Keratinocyte (primary cell): ENCODE data around the gene CDYL. TPM values are rescaled to one million over a fixed set of nuclear protein-coding genes. Genes with fewer than 3 reads are reported as not detected.

Experiments used
- DNase-seq: peaks from one replicate; pipeline ENCODE4 v3.0.0-alpha.2; 2011; ENCODE audit warnings: low read depth, missing footprints, low spot score
- FAIRE-seq: peaks from 2 replicates; lab custom pipeline; 2011; peaks lifted over from hg19 to GRCh38; lab: Jason Lieb, UNC
- H2AFZ ChIP-seq: 2 replicates; pipeline ENCODE4 v1.6.0; 2012; ENCODE audit warnings: low read length, control low read depth, inconsistent platforms; ENCODE audit not compliant: control insufficient read depth
- H3K27ac ChIP-seq: 2 replicates; pipeline ENCODE4 v1.5.1; 2011; ENCODE audit warnings: low read length; ENCODE audit not compliant: control insufficient read depth, insufficient read depth
- H3K27me3 ChIP-seq: 3 replicates; pipeline ENCODE4 v1.6.0; 2011; ENCODE audit warnings: low read length; ENCODE audit not compliant: control insufficient read depth, insufficient read depth; ENCODE audit errors: extremely low read depth
- H3K36me3 ChIP-seq, 2 experiments: 2 replicates in 1 of 2; 3 replicates in 1 of 2; pipeline ENCODE4 v1.5.1; 2011; ENCODE audit warnings: low read length in 2 of 2, mild to moderate bottlenecking in 1 of 2; ENCODE audit not compliant: control insufficient read depth in 2 of 2, insufficient read depth in 2 of 2; ENCODE audit errors: extremely low read depth in 1 of 2
- H3K4me1 ChIP-seq: 3 replicates; pipeline ENCODE4 v1.5.1; 2011; ENCODE audit warnings: low read length; ENCODE audit not compliant: control insufficient read depth, insufficient read depth; ENCODE audit errors: extremely low read depth
- H3K4me2 ChIP-seq: 3 replicates; pipeline ENCODE4 v1.6.0; 2011; ENCODE audit warnings: low read depth, low read length; ENCODE audit not compliant: control insufficient read depth, insufficient read depth; ENCODE audit errors: extremely low read depth
- H3K4me3 ChIP-seq, 3 experiments: fragments of 200-600 bp in 1 of 3; sonication (generic) in 1 of 3; 2 replicates in 2 of 3; 3 replicates in 1 of 3; pipeline ENCODE4 v1.5.1; 2011 to 2016; ENCODE audit warnings: low read length in 3 of 3, mild to moderate bottlenecking in 3 of 3, control low read depth in 2 of 3, inconsistent platforms in 1 of 3, low read depth in 1 of 3, mixed read lengths in 1 of 3, mixed run types in 1 of 3, moderate library complexity in 1 of 3; ENCODE audit not compliant: control insufficient read depth in 2 of 3, insufficient read depth in 2 of 3; ENCODE audit errors: extremely low read depth in 1 of 3
- H3K79me2 ChIP-seq: 2 replicates; pipeline ENCODE4 v1.6.0; 2012; ENCODE audit warnings: low read length; ENCODE audit not compliant: control insufficient read depth, insufficient read depth
- H3K9ac ChIP-seq: 3 replicates; pipeline ENCODE4 v1.6.0; 2011; ENCODE audit warnings: low read length; ENCODE audit not compliant: control insufficient read depth, insufficient read depth; ENCODE audit errors: extremely low read depth
- H3K9me1 ChIP-seq: 3 replicates; pipeline ENCODE4 v1.6.0; 2011; ENCODE audit warnings: low read length; ENCODE audit not compliant: control insufficient read depth, insufficient read depth; ENCODE audit errors: extremely low read depth
- H3K9me3 ChIP-seq: 2 replicates; pipeline ENCODE4 v1.5.1; 2012; ENCODE audit warnings: low read depth, low read length; ENCODE audit not compliant: control insufficient read depth
- H4K20me1 ChIP-seq: 3 replicates; pipeline ENCODE4 v1.6.0; 2011; ENCODE audit warnings: low read length; ENCODE audit not compliant: control insufficient read depth, insufficient read depth; ENCODE audit errors: extremely low read depth
- CTCF ChIP-seq, 3 experiments: IDR thresholded peaks in 1 of 3; conservative IDR thresholded peaks in 1 of 3; optimal IDR thresholded peaks in 1 of 3; 2 replicates in 2 of 3; 3 replicates in 1 of 3; pipeline versions ENCODE3 to v1.5.1; 2011; ENCODE audit warnings: low read length in 3 of 3, mild to moderate bottlenecking in 3 of 3, moderate library complexity in 2 of 3, control low read depth in 1 of 3, inconsistent platforms in 1 of 3; ENCODE audit not compliant: insufficient read depth in 2 of 3; ENCODE audit errors: extremely low read depth in 1 of 3
- EZH2 ChIP-seq: IDR thresholded peaks from one replicate; pipeline ENCODE4 v1.6.1; 2012; ENCODE audit warnings: inconsistent platforms, mild to moderate bottlenecking, low read length, moderate library complexity
- dilution Hi-C: fragments of 300-500 bp; cut with MboI; formaldehyde crosslinking; loops from one replicate; pipeline ENCODE4 v1.7.0; 2020; ENCODE audit warnings: low sequenced_read_pairs; ENCODE audit not compliant: extremely low pct_ligation_motif_present
- polyA plus RNA-seq, 5 experiments: library from polyadenylated mRNA; depleted of rRNA in 3 of 5; stranded (reverse) in 3 of 5; stranded (forward) in 1 of 5; unstranded in 1 of 5; fragments of >200 nt; gene quantifications; 1 replicate in 1 of 5; 2 replicates in 3 of 5; 3 replicates in 1 of 5; pipeline versions ENCODE4 v1.2.1 to v1.2.3, GENCODE V29; 2011 to 2012; ENCODE audit warnings: missing spikeins in 2 of 5, low read depth in 1 of 5, low replicate concordance in 1 of 5

CDYL gene
- polyA plus RNA-seq, 1 donor (not counting 4 experiments of a cell fraction or from before 2014, with no cell fraction given) = 48.0 TPM

GRCh38 chr6:4956625-4957024 is 180.4 kb downstream of the CDYL start:
- H3K79me2 ChIP-seq = no peaks in the 10 kb centered on the region
- H3K9ac ChIP-seq = no peak overlapping the region
- H3K36me3 ChIP-seq = peaks cover 8 to 11% of the 10 kb centered on the region in 2 experiments
- no peak for FAIRE-seq
- no peak overlapping the region for H2AFZ ChIP-seq
- H3K9me3 ChIP-seq = no peaks in the 10 kb centered on the region
- no peaks in the 10 kb centered on the region for H3K27me3 ChIP-seq
- no peaks in the 10 kb centered on the region for H3K9me1 ChIP-seq
- DNase-seq = no peak
- no peaks in the 10 kb centered on the region for H3K4me1 ChIP-seq
- H3K27ac ChIP-seq = no peak overlapping the region
- TF ChIP-seq CTCF (optimal IDR thresholded peaks at IDR 0.05 in 1 of 3, IDR thresholded peaks at IDR 0.05 in 1 of 3, conservative IDR thresholded peaks at IDR 0.05 in 1 of 3; ENCODE audit: extremely low read depth in 1 of 3, insufficient read depth in 2 of 3, low read length in 3 of 3) (no peak), EZH2 (no peak)
- no peaks in the 10 kb centered on the region for H4K20me1 ChIP-seq
- H3K4me2 ChIP-seq = no peak overlapping the region
- dilution Hi-C loops = no loop called here
- no peak overlapping the region for H3K4me3 ChIP-seq

DNA sequence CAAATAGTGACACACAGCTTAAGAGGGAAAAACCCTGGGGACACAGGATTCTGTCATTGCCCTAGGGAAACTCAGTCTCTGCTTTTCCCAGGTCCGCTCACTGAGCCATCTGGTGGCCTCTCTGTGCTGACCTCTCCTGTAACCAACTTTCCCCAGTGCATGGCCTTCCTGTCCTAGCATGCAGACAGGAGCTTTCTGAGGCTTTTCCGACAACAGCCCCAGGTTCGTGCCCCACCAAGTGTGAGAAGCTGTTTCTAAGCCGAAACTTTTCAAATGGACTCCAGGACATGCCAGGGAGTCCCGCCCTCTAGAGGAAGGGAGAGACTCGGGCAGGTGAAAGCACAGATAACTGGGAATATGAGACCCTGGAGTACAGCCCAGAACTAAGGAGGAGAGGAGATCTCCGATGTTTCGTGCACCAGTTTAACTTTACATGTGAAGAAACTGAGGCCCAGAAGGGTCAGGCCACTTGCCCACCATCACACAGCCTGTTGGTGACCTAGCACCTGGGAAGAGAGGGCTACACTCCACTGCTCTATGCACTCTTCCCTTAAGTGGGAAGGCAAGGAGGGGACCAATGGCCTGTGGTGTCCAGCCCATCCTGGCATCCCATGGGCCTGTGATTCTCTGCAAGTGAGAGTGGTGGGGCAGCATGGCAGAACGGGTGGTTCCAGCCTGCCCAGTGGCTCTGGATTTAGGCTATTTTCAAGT is 181.5 kb downstream of the CDYL start:
- H3K27ac ChIP-seq = no peak overlapping the region
- no peak overlapping the region for H2AFZ ChIP-seq
- no peak overlapping the region for H3K4me2 ChIP-seq
- H3K9me3 ChIP-seq = no peaks in the 10 kb centered on the region
- DNase-seq (no peak), FAIRE-seq (no peak)
- dilution Hi-C loops = no loop called here
- TF ChIP-seq CTCF (optimal IDR thresholded peaks at IDR 0.05 in 1 of 3, IDR thresholded peaks at IDR 0.05 in 1 of 3, conservative IDR thresholded peaks at IDR 0.05 in 1 of 3; ENCODE audit: extremely low read depth in 1 of 3, insufficient read depth in 2 of 3, low read length in 3 of 3) = peak; percentile 31 to 44 (median 37)
- TF ChIP-seq EZH2 = no peak
- H3K4me1 ChIP-seq = no peaks in the 10 kb centered on the region
- H4K20me1 ChIP-seq = no peaks in the 10 kb centered on the region
- H3K9ac ChIP-seq = no peak overlapping the region
- H3K9me1 ChIP-seq = no peaks in the 10 kb centered on the region
- peaks cover under 1 to 8% of the 10 kb centered on the region in 2 experiments for H3K36me3 ChIP-seq
- no peak overlapping the region for H3K4me3 ChIP-seq
- H3K27me3 ChIP-seq = no peaks in the 10 kb centered on the region
- H3K79me2 ChIP-seq = no peaks in the 10 kb centered on the region
